GM18519 (cell line): ENCODE measurements around the gene GRIN3B.

Experiments
- ATAC-seq: cut with Tn5 transposase; IDR thresholded peaks from one replicate; pipeline ENCODE4 v1.9.1; 2021; ENCODE audit warnings: mild to moderate bottlenecking, moderate library complexity; ENCODE audit not compliant: unreplicated experiment, low FRiP score

Gene GRIN3B

GRCh38 chr19:1006711-1007398 lies 6.6 kb downstream of the GRIN3B start:
- ATAC-seq, result no peak

- ATAC-seq, result no peak
Observed at GRCh38 chr19:1007399-1008251, 7.4 kb downstream of the GRIN3B start.

GRCh38 chr19:1008268-1009040 lies 8.2 kb downstream of the GRIN3B start:
- ATAC-seq, result no peak

- ATAC-seq, result no peak
Observed at GRCh38 chr19:1009041-1009980, 9.1 kb downstream of the GRIN3B start.

- ATAC-seq, result no peak
Observed at GRCh38 chr19:1009981-1010538, 9.8 kb downstream of the GRIN3B start.

- no peak for ATAC-seq
Observed at GRCh38 chr19:1010586-1011510, 10.6 kb downstream of the GRIN3B start.

GRCh38 chr19:1011831-1012333 lies 11.7 kb downstream of the GRIN3B start:
- no peak for ATAC-seq

GRCh38 chr19:1012334-1012733 lies 12.1 kb downstream of the GRIN3B start:
- no peak for ATAC-seq

- no peak for ATAC-seq
Observed at GRCh38 chr19:1013218-1013617, 13.0 kb downstream of the GRIN3B start.

GRCh38 chr19:1014161-1015060 lies 14.2 kb downstream of the GRIN3B start:
- ATAC-seq, result no peak

GRCh38 chr19:1015061-1015781 lies 15.0 kb downstream of the GRIN3B start:
- no peak for ATAC-seq

- no peak for ATAC-seq
Observed at GRCh38 chr19:1015782-1016646, 15.8 kb downstream of the GRIN3B start.

- no peak for ATAC-seq
Observed at GRCh38 chr19:1016647-1017114, 16.5 kb downstream of the GRIN3B start.

GRCh38 chr19:1017115-1017905 lies 17.1 kb downstream of the GRIN3B start:
- no peak for ATAC-seq

- no peak for ATAC-seq
Observed at GRCh38 chr19:1017906-1018305, 17.7 kb downstream of the GRIN3B start.
